ENCODE data around the gene MRPS11. TPM values are rescaled to one million over a fixed set of nuclear protein-coding genes. Genes with fewer than 3 reads are reported as not detected.

MRPS11 gene
- total and polyA plus RNA-seq, 2 of the 4 experiments (the other 2 are of a cell fraction): 66.1 to 87.8 TPM

- dilution Hi-C loops (cut with HindIII; ENCODE audit: low sequenced_read_pairs, unreplicated experiment): no loop called here
- TF ChIP-seq MAZ (IDR thresholded peaks at IDR 0.05; ENCODE audit: borderline replicate concordance, low read depth, low read length): no peak
- TF ChIP-seq MAFK (IDR thresholded peaks at IDR 0.05; ENCODE audit: low read depth, low read length): no peak
- no peak for TF ChIP-seq NFE2L2 (IDR thresholded peaks at IDR 0.05; ENCODE audit: low read depth, low read length)
- TF ChIP-seq, protein P1, sequence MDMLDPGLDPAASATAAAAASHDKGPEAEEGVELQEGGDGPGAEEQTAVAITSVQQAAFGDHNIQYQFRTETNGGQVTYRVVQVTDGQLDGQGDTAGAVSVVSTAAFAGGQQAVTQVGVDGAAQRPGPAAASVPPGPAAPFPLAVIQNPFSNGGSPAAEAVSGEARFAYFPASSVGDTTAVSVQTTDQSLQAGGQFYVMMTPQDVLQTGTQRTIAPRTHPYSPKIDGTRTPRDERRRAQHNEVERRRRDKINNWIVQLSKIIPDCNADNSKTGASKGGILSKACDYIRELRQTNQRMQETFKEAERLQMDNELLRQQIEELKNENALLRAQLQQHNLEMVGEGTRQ (IDR thresholded peaks at IDR 0.05; ENCODE audit: low read depth, low read length): no peak
- TF ChIP-seq RFX5 (IDR thresholded peaks at IDR 0.05; ENCODE audit: low read depth, low read length): no peak
- TF ChIP-seq RCOR1 (IDR thresholded peaks at IDR 0.05; ENCODE audit: insufficient replicate concordance, low read length): no peak
- no peak for TF ChIP-seq CEBPB (IDR thresholded peaks at IDR 0.05; ENCODE audit: low read depth, low read length)
- CTCF ChIA-PET: no interaction called here
These were observed 23.6 kb downstream of the MRPS11 start for GRCh38 chr15:88491158-88491557.

More at GRCh38 chr15:88491158-88491557, 23.6 kb downstream of the MRPS11 start:
- Histone ChIP-seq H3K27me3 (ENCODE audit: control insufficient read depth, insufficient read depth, low read length) (no peaks in the 10 kb centered on the region), H3K9me1 (ENCODE audit: insufficient read depth, low read length) (no peaks in the 10 kb centered on the region), H3K4me1 (ENCODE audit: control insufficient read depth, insufficient read depth, low read length) (no peaks in the 10 kb centered on the region), H3K4me2 (ENCODE audit: low read depth, low read length) (no peak overlapping the region), H2AK9ac (replicated peaks; ENCODE audit: low read depth, low read length, poor library complexity) (no peak overlapping the region), H3K18ac (ENCODE audit: low read depth, low read length) (no peak overlapping the region), H3K27ac (ENCODE audit: insufficient read depth, low read length) (no peak overlapping the region), H3K4ac (ENCODE audit: low read depth, low read length) (no peak overlapping the region), H3K4me3 (ENCODE audit: insufficient read depth, low read depth, low read length) (no peak overlapping the region), H2BK15ac (ENCODE audit: low read depth, low read length) (no peak overlapping the region), H3K36me3 (ENCODE audit: control insufficient read depth, insufficient read depth, low read length) (no peaks in the 10 kb centered on the region; the same call in 1 of the 2 replicates), H2AK5ac (ENCODE audit: low read depth, low read length) (no peak overlapping the region), H3K9me3 (ENCODE audit: control insufficient read depth, insufficient read depth, low read length) (no peaks in the 10 kb centered on the region), H2BK120ac (ENCODE audit: low read depth, low read length) (no peak overlapping the region), H2BK20ac (ENCODE audit: low read depth, low read length) (no peak overlapping the region), H2BK5ac (ENCODE audit: low read depth, low read length, poor library complexity, severe bottlenecking) (no peak overlapping the region), H3K23ac (ENCODE audit: low read depth, low read length) (no peak overlapping the region), H2AFZ (replicated peaks; ENCODE audit: low read length, poor library complexity) (no peak overlapping the region), H3K9ac (ENCODE audit: low read depth, low read length) (no peak overlapping the region), H4K5ac (ENCODE audit: low read depth, low read length) (no peak overlapping the region), H3K79me1 (ENCODE audit: low read depth in 1 of 2, low read length in 2 of 2) (no peaks in the 10 kb centered on the region), H3K56ac (ENCODE audit: extremely low read depth, insufficient read depth, low read length) (no peak overlapping the region), H4K8ac (ENCODE audit: low read depth in 2 of 2, low read length in 2 of 2) (no peak overlapping the region), H4K91ac (ENCODE audit: insufficient read depth, low read depth, low read length) (no peak overlapping the region), H3K14ac (replicated peaks; ENCODE audit: low read depth, low read length) (no peak overlapping the region), H4K20me1 (ENCODE audit: insufficient read depth, low read length) (no peaks in the 10 kb centered on the region)
- 61% methylated on average over 8 of the region's 10 CpGs; no CpG with 5 or more reads in 1 of the 2 experiments for WGBS, 2 experiments (ENCODE audit: extremely low coverage in 2 of 2, insufficient read length in 1 of 2)
- POLR2A ChIA-PET (ENCODE audit: unreplicated experiment): no interaction called here
- intact Hi-C loops (cut with micrococcal nuclease): no loop called here
- in situ Hi-C loops (cut with MboI; ENCODE audit: low sequenced_read_pairs): loop anchor here (25.0 kb wide), 2 partner anchors 346 to 521 kb away; no protein-coding TSS in a partner anchor
- no peak for ATAC-seq (ENCODE audit: low read depth)
- DNase-seq: no peak
- BruUV-seq (replicated peaks): no TSS peak

Measured in IMR-90 (cell line).